MCF 10A (cell line): ENCODE results near the gene MTRF1. TPM values are rescaled to one million over a fixed set of nuclear protein-coding genes. Genes with fewer than 3 reads are reported as not detected.

Experiments used
- BruUV-seq: library from RNA; stranded (reverse); fragments of 400-500 nt; replicated peaks from 2 replicates; lab custom pipeline; 2021; lab: Mats Ljungman, UMichigan
- CTCF ChIA-PET: fragments of 300-600 bp; sonication (Branson Sonifier 250); formaldehyde crosslinking; extraction: SDS; loops from one replicate; lab custom pipeline; 2021; ENCODE audit warnings: antibody characterized with exemption, inconsistent platforms; lab: Yijun Ruan, JAX
- POLR2A ChIA-PET: fragments of 300-600, 350-650 bp; sonication (Branson Sonifier 250); formaldehyde crosslinking; extraction: SDS; loops from one replicate; lab custom pipeline; 2020; ENCODE audit warnings: antibody characterized with exemption, inconsistent platforms; lab: Yijun Ruan, JAX
- DNase-seq: peaks from one replicate; pipeline ENCODE4 v3.0.0-alpha.2; 2018; ENCODE audit not compliant: unreplicated experiment
- H3K27ac Mint-ChIP-seq: one replicate; pipeline ENCODE4 v1.8.0; 2022; ENCODE audit warnings: mild to moderate bottlenecking, low read depth, mixed read lengths; ENCODE audit not compliant: unreplicated experiment
- H3K27me3 Mint-ChIP-seq: one replicate; pipeline ENCODE4 v1.8.0; 2022; ENCODE audit warnings: mixed read lengths; ENCODE audit not compliant: insufficient read depth, unreplicated experiment
- H3K36me3 Mint-ChIP-seq: one replicate; pipeline ENCODE4 v1.8.0; 2022; ENCODE audit warnings: mild to moderate bottlenecking, moderate library complexity, mixed read lengths; ENCODE audit not compliant: insufficient read depth, unreplicated experiment
- H3K4me1 Mint-ChIP-seq: one replicate; pipeline ENCODE4 v1.8.0; 2022; ENCODE audit warnings: mixed read lengths; ENCODE audit not compliant: insufficient read depth, unreplicated experiment
- H3K4me3 Mint-ChIP-seq: one replicate; pipeline ENCODE4 v1.8.0; 2022; ENCODE audit warnings: mild to moderate bottlenecking, moderate library complexity, mixed read lengths; ENCODE audit not compliant: unreplicated experiment
- H3K9me3 Mint-ChIP-seq: one replicate; pipeline ENCODE4 v1.8.0; 2022; ENCODE audit warnings: mixed read lengths; ENCODE audit not compliant: unreplicated experiment
- intact Hi-C: fragments of 100-400 bp; cut with micrococcal nuclease; formaldehyde crosslinking; loops from 2 replicates; pipeline ENCODE4 v1.14.1; 2022
- total RNA-seq: library from RNA; stranded (reverse); gene quantifications from 2 replicates; pipeline ENCODE4 v1.2.3, GENCODE V29; 2022
- TF ChIP-seq, protein P1 (sequence below): fragments of 200-600 bp; IDR thresholded peaks from one replicate; pipeline ENCODE4 v1.8.0; 2022; ENCODE audit warnings: antibody characterized with exemption, mild to moderate bottlenecking; ENCODE audit not compliant: unreplicated experiment

Gene MTRF1
- total RNA-seq, 1 experiment from 2014 or later: 10.3 TPM

DNA sequence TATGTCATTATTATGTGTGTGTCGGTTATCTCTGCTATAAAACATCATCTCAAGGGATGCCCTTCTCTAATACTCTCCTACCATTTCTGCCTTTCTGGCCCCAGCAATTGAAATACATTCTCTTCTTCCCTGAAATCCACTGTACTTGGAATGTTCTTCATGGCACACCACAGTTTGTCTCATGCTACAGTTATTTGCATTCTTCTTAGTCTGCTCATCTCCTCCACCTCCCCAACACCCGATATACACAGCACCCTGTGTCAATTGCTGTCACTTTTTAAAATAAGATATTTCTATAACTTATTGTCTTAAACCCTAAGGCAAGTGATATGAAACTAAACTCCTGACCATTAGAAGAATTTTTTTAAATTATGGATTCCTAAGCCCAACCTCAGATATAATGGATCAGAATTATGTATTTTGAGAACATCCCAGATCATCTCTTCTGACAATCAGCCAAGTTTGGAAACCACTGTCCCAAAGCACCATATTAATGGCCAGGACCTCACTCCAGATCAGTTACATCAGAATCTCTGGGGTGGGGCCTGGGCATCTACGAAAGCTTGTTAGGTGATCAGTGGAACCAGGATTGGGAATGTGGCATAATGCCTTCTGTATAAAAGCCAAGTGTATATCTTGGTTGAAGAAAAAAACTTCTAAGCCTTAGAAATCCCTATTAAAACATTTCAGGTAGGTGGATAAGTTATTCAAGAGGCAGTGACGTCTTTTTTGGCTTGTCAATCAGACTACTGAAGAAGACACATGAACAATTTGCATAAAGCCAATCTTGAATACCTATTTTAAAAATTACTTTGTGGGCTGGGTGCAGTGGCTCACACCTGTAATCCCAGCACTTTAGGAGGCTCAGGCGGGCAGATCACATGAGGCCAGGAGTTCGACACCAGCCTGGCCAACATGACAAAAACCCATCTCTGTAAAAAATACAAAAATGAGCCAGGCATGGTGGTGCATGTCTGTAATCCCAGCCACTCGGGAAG is 39.0 kb downstream of the MTRF1 start:
- H3K4me3 Mint-ChIP-seq: no peak overlapping the region
- no TSS peak for BruUV-seq

DNA sequence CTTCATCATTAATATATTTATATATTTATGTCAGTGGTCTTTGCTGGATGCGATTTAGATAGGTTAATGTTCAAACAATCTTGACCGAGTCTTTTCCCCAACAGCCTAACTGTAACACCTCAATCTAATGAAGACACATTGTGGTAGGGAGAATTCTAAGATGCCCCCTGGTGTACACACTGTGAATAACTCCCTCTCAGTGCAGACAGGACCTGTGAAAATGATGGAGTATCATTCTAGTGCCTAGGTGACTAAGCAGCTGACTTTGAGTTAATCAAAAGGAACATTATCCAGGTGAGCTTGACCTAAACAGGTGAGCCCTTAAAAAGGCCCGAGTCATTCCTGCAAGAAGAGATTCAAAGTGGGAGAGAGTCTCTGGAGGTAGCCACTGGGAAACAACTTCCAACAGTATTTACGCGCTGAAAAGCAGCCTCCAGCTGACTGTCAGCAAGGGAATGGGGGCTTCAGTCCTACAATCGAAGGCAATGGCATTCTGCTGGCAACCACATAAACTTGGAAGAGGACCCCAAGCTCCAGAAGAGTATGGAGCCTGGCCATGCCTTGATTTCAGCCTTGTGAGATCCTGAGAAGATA is 41.0 kb downstream of the MTRF1 start:
- ChIA-PET POLR2A (interaction anchor here (0.7 to 1.0 kb wide), 6 partner anchors 9 to 204 kb away, joined by 3 to 5 read pairs (median 3); partner anchors contain the start of gene KBTBD6), CTCF (interaction anchor here (0.6 to 1.9 kb wide), 26 partner anchors 9 to 581 kb away, joined by 3 to 30 read pairs (median 4); no protein-coding TSS in a partner anchor)
- peaks cover 7% of the 10 kb centered on the region for H3K4me1 Mint-ChIP-seq
- no peak overlapping the region for H3K4me3 Mint-ChIP-seq
- TF ChIP-seq, protein P1, sequence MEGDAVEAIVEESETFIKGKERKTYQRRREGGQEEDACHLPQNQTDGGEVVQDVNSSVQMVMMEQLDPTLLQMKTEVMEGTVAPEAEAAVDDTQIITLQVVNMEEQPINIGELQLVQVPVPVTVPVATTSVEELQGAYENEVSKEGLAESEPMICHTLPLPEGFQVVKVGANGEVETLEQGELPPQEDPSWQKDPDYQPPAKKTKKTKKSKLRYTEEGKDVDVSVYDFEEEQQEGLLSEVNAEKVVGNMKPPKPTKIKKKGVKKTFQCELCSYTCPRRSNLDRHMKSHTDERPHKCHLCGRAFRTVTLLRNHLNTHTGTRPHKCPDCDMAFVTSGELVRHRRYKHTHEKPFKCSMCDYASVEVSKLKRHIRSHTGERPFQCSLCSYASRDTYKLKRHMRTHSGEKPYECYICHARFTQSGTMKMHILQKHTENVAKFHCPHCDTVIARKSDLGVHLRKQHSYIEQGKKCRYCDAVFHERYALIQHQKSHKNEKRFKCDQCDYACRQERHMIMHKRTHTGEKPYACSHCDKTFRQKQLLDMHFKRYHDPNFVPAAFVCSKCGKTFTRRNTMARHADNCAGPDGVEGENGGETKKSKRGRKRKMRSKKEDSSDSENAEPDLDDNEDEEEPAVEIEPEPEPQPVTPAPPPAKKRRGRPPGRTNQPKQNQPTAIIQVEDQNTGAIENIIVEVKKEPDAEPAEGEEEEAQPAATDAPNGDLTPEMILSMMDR: peak; percentile 71
- no peak overlapping the region for H3K27ac Mint-ChIP-seq
- H3K27me3 Mint-ChIP-seq: no peaks in the 10 kb centered on the region
- peaks cover 23% of the 10 kb centered on the region for H3K36me3 Mint-ChIP-seq
- intact Hi-C loops: loop anchor here (1.0 to 5.0 kb wide), 2 partner anchors 90 to 147 kb away; partner anchors contain the start of gene NAA16
- no TSS peak for BruUV-seq
- peak; percentile 75 for DNase-seq
- no peaks in the 10 kb centered on the region for H3K9me3 Mint-ChIP-seq

More for the DNA sequence above, 39.0 kb downstream of the MTRF1 start:
- TF ChIP-seq, protein P1: no peak
- ChIA-PET POLR2A (no interaction called here), CTCF (interaction anchor here (0.6 kb wide), 1 partner anchor 65 kb away, joined by 3 read pairs; no protein-coding TSS in a partner anchor)
- H3K36me3 Mint-ChIP-seq: peaks cover 17% of the 10 kb centered on the region
- no peaks in the 10 kb centered on the region for H3K9me3 Mint-ChIP-seq
- no peak overlapping the region for H3K27ac Mint-ChIP-seq
- DNase-seq: no peak
- no peaks in the 10 kb centered on the region for H3K27me3 Mint-ChIP-seq
- intact Hi-C loops: loop anchor here (5.0 kb wide), 1 partner anchor 88 kb away; the partner anchor contains the start of gene NAA16
- peaks cover 7% of the 10 kb centered on the region for H3K4me1 Mint-ChIP-seq

DNA sequence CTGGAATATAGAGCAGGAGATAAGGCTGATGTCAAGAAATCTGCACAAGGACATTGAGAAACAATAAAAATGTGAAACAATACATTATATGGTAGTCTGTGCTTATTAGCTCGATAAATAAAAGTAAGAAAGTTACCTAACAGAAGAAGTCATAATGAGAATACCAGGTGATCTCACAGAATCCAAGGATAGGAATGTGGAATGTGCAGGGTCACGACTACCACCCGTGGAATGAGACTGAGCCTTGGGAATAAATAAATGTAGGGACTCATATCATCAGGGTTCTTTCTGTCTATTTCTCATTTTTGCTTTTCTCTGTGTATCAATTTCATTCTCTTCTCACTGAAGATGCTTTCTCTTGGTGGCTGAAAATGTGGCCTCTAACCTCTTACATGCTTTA is 43.0 kb downstream of the MTRF1 start:
- Mint-ChIP-seq H3K27ac (no peak overlapping the region), H3K36me3 (peaks cover 23% of the 10 kb centered on the region), H3K4me3 (no peak overlapping the region), H3K9me3 (no peaks in the 10 kb centered on the region), H3K4me1 (peaks cover 7% of the 10 kb centered on the region), H3K27me3 (no peaks in the 10 kb centered on the region)
- no TSS peak for BruUV-seq
- ChIA-PET CTCF (interaction anchor here (0.6 to 3.1 kb wide), 7 partner anchors 30 to 166 kb away, joined by 3 to 21 read pairs (median 4); no protein-coding TSS in a partner anchor), POLR2A (no interaction called here)
- TF ChIP-seq, protein P1: no peak
- DNase-seq: no peak
- intact Hi-C loops: loop anchor here (5.0 kb wide), 1 partner anchor 92 kb away; the partner anchor contains the start of gene NAA16
